Mesenchymal stem cell (in vitro differentiated cells and primary cell): ENCODE measurements around the gene ECM2.

Experiments
- DNase-seq: peaks from one replicate; pipeline ENCODE4 v3.0.0-alpha.2; 2013
- H2AFZ ChIP-seq: one replicate; pipeline ENCODE4 v1.6.1; 2013; ENCODE audit warnings: low read depth, mild to moderate bottlenecking, control low read depth, inconsistent platforms, low read length, moderate library complexity
- H2AK5ac ChIP-seq: 2 replicates; pipeline ENCODE4 v1.6.1; 2013; ENCODE audit warnings: low read length, moderate library complexity, mild to moderate bottlenecking, inconsistent platforms; ENCODE audit not compliant: severe bottlenecking
- H2BK120ac ChIP-seq: one replicate; pipeline ENCODE4 v1.6.1; 2013; ENCODE audit warnings: low read depth, mild to moderate bottlenecking, inconsistent platforms, low read length, moderate library complexity
- H2BK12ac ChIP-seq, 2 experiments: one replicate each; pipeline ENCODE4 v1.6.1; 2013; ENCODE audit warnings: inconsistent platforms in 2 of 2, low read length in 2 of 2, mild to moderate bottlenecking in 2 of 2, moderate library complexity in 2 of 2, control low read depth in 1 of 2
- H2BK15ac ChIP-seq: one replicate; pipeline ENCODE4 v1.6.1; 2013; ENCODE audit warnings: mild to moderate bottlenecking, low read depth, inconsistent platforms; ENCODE audit not compliant: poor library complexity, severe bottlenecking
- H2BK5ac ChIP-seq: 2 replicates; pipeline ENCODE4 v1.6.1; 2013; ENCODE audit warnings: low read depth, mild to moderate bottlenecking, low read length, control low read depth, inconsistent platforms; ENCODE audit not compliant: poor library complexity, severe bottlenecking
- H3K14ac ChIP-seq, 2 experiments: one replicate each; pipeline ENCODE4 v1.6.1; 2013; ENCODE audit warnings: inconsistent platforms in 2 of 2, low read length in 2 of 2, control low read depth in 1 of 2, mild to moderate bottlenecking in 1 of 2, moderate library complexity in 1 of 2
- H3K18ac ChIP-seq, 2 experiments: one replicate each; pipeline ENCODE4 v1.6.1; 2013; ENCODE audit warnings: inconsistent platforms in 2 of 2, low read length in 2 of 2, control low read depth in 1 of 2, low read depth in 1 of 2, mild to moderate bottlenecking in 1 of 2
- H3K23ac ChIP-seq, 2 experiments: one replicate each; pipeline ENCODE4 v1.6.1; 2013; ENCODE audit warnings: inconsistent platforms in 2 of 2, low read length in 2 of 2, mild to moderate bottlenecking in 2 of 2, moderate library complexity in 2 of 2, control low read depth in 1 of 2
- H3K27ac ChIP-seq: 2 replicates; pipeline ENCODE4 v1.5.1; 2013; ENCODE audit warnings: mild to moderate bottlenecking, moderate library complexity, low read length, control low read depth, inconsistent platforms; ENCODE audit not compliant: poor library complexity, severe bottlenecking
- H3K27me3 ChIP-seq, 2 experiments: 2 replicates each; pipeline versions ENCODE4 v1.6.1 to v1.7.0; 2013; ENCODE audit warnings: low read length in 2 of 2, mild to moderate bottlenecking in 2 of 2, moderate library complexity in 2 of 2, control low read depth in 1 of 2, inconsistent platforms in 1 of 2; ENCODE audit not compliant: control insufficient read depth in 1 of 2, insufficient read depth in 1 of 2
- H3K36me3 ChIP-seq, 2 experiments: 2 replicates each; pipeline versions ENCODE4 v1.6.1 to v1.7.0; 2013; ENCODE audit warnings: low read length in 2 of 2, control low read depth in 1 of 2, inconsistent platforms in 1 of 2, low read depth in 1 of 2, mild to moderate bottlenecking in 1 of 2; ENCODE audit not compliant: insufficient read depth in 2 of 2, control insufficient read depth in 1 of 2
- H3K4ac ChIP-seq, 2 experiments: one replicate each; pipeline ENCODE4 v1.6.1; 2013; ENCODE audit warnings: inconsistent platforms in 2 of 2, low read length in 2 of 2, mild to moderate bottlenecking in 2 of 2, moderate library complexity in 2 of 2, control low read depth in 1 of 2, low read depth in 1 of 2
- H3K4me1 ChIP-seq: 2 replicates; pipeline ENCODE4 v1.6.1; 2013; ENCODE audit warnings: low read depth, low read length, control low read depth; ENCODE audit not compliant: control insufficient read depth, insufficient read depth
- H3K4me2 ChIP-seq: 2 replicates; pipeline ENCODE4 v1.6.1; 2013; ENCODE audit warnings: low read length, mild to moderate bottlenecking, inconsistent platforms; ENCODE audit not compliant: poor library complexity, severe bottlenecking
- H3K4me3 ChIP-seq, 2 experiments: 2 replicates each; pipeline versions ENCODE4 v1.5.1 to v1.7.0; 2013; ENCODE audit warnings: low read length in 2 of 2, mild to moderate bottlenecking in 2 of 2, control low read depth in 1 of 2, low read depth in 1 of 2; ENCODE audit not compliant: insufficient read depth in 1 of 2
- H3K79me1 ChIP-seq: replicated peaks from 2 replicates; pipeline ENCODE4 v1.6.1; 2013; ENCODE audit warnings: mild to moderate bottlenecking, control low read depth, low read length, inconsistent platforms; ENCODE audit not compliant: poor library complexity, severe bottlenecking
- H3K9ac ChIP-seq: 2 replicates; pipeline ENCODE4 v1.7.0; 2013; ENCODE audit warnings: mild to moderate bottlenecking, low read length, moderate library complexity
- H3K9me3 ChIP-seq: 2 replicates; pipeline ENCODE4 v1.7.0; 2013; ENCODE audit warnings: mild to moderate bottlenecking, low read length; ENCODE audit not compliant: control insufficient read depth
- H4K8ac ChIP-seq: one replicate; pipeline ENCODE4 v1.6.1; 2013; ENCODE audit warnings: inconsistent platforms, mild to moderate bottlenecking, low read length, moderate library complexity
- H4K91ac ChIP-seq: one replicate; pipeline ENCODE4 v1.6.1; 2013; ENCODE audit warnings: mild to moderate bottlenecking, low read length, inconsistent platforms
- WGBS: methylation state at CpG from one replicate; pipeline ENCODE4 v1.1.7; 2013; ENCODE audit warnings: mixed read lengths; 5-methylcytosine and 5-hydroxymethylcytosine counted together

The ECM2 gene

DNA sequence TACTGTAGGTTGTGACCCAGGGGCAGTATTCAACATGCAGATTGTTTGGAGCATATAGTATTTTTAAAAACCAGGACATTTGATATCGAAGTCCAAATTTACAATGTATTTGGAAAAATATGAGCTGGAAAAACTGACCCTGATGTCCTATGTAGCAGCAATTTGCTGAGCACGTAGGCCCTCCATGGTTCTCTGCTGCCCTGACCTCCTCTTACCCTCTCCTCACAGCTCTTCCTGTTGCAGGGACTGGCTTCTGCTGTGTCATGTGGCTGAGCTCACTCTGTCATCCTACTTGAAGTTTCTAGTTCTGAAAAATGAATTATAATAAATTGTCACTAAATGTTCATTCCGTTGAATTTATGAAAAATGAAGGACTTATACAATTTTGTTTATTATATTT lies 49.4 kb downstream of the ECM2 start:
- H4K8ac ChIP-seq = no peak overlapping the region
- H2BK15ac ChIP-seq = no peak overlapping the region
- H3K27me3 ChIP-seq = no peaks in the 10 kb centered on the region
- DNase-seq = no peak
- no peak overlapping the region for H2AFZ ChIP-seq
- no peaks in the 10 kb centered on the region for H3K36me3 ChIP-seq
- no peak overlapping the region for H2BK120ac ChIP-seq
- 17% methylated on average over 1 of the region's 3 CpGs for WGBS
- no peak overlapping the region for H4K91ac ChIP-seq
- H3K14ac ChIP-seq = no peak overlapping the region
- no peak overlapping the region for H3K23ac ChIP-seq
- no peak overlapping the region for H3K4me2 ChIP-seq
- H3K18ac ChIP-seq = peak overlapping the region in 1 of 2 experiments; percentile 76
- no peaks in the 10 kb centered on the region for H3K9me3 ChIP-seq
- H3K79me1 ChIP-seq = no peaks in the 10 kb centered on the region
- H3K4me3 ChIP-seq = no peak overlapping the region
- no peak overlapping the region for H2BK12ac ChIP-seq
- no peak overlapping the region for H3K4ac ChIP-seq
- H3K27ac ChIP-seq = no peak overlapping the region
- no peak overlapping the region for H2AK5ac ChIP-seq
- no peak overlapping the region for H3K9ac ChIP-seq
- H3K4me1 ChIP-seq = peaks cover 3% of the 10 kb centered on the region
- H2BK5ac ChIP-seq = no peak overlapping the region

DNA sequence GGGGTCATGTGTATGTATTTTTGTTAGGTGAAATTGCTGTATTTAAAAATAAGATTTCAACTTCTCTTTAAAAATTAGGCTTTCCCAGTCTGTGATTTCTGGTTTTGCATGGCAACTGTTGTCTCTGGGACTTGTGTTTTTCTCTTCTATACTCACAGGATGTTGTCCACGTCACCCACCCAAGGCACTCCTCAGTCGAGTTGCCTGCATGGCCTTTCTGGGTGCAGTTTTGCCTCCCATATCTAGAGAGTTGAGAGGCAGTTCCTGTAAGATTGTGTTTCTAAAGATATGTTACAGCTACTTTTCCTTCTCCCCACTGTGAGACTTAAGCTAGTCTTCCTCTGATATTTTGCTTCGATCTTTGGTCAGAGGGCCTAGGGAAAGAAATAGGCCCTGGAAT lies 51.2 kb downstream of the ECM2 start:
- H3K14ac ChIP-seq = peak overlapping the region; percentile 25 to 36
- peak overlapping the region; percentile 66 to 88 for H3K4ac ChIP-seq
- DNase-seq = peak; percentile 41
- peaks cover 4% of the 10 kb centered on the region for H3K4me1 ChIP-seq
- no peak overlapping the region for H3K4me2 ChIP-seq
- peak overlapping the region; percentile 64 for H2BK120ac ChIP-seq
- peak overlapping the region in 1 of 2 experiments; percentile 96 for H3K23ac ChIP-seq
- H3K18ac ChIP-seq = peak overlapping the region; percentile 72 to 95
- peak overlapping the region; percentile 85 to 90 for H2BK12ac ChIP-seq
- H3K79me1 ChIP-seq = no peaks in the 10 kb centered on the region
- H3K27me3 ChIP-seq = no peaks in the 10 kb centered on the region
- H2BK15ac ChIP-seq = no peak overlapping the region
- H4K91ac ChIP-seq = no peak overlapping the region
- 100% methylated on average over 1 of the region's 3 CpGs for WGBS
- no peak overlapping the region for H2BK5ac ChIP-seq
- no peak overlapping the region for H3K27ac ChIP-seq
- no peaks in the 10 kb centered on the region for H3K9me3 ChIP-seq
- H2AFZ ChIP-seq = no peak overlapping the region
- H3K9ac ChIP-seq = peak overlapping the region; percentile 17
- H4K8ac ChIP-seq = peak overlapping the region; percentile 74
- H3K4me3 ChIP-seq = no peak overlapping the region
- H2AK5ac ChIP-seq = no peak overlapping the region
- H3K36me3 ChIP-seq = no peaks in the 10 kb centered on the region

DNA sequence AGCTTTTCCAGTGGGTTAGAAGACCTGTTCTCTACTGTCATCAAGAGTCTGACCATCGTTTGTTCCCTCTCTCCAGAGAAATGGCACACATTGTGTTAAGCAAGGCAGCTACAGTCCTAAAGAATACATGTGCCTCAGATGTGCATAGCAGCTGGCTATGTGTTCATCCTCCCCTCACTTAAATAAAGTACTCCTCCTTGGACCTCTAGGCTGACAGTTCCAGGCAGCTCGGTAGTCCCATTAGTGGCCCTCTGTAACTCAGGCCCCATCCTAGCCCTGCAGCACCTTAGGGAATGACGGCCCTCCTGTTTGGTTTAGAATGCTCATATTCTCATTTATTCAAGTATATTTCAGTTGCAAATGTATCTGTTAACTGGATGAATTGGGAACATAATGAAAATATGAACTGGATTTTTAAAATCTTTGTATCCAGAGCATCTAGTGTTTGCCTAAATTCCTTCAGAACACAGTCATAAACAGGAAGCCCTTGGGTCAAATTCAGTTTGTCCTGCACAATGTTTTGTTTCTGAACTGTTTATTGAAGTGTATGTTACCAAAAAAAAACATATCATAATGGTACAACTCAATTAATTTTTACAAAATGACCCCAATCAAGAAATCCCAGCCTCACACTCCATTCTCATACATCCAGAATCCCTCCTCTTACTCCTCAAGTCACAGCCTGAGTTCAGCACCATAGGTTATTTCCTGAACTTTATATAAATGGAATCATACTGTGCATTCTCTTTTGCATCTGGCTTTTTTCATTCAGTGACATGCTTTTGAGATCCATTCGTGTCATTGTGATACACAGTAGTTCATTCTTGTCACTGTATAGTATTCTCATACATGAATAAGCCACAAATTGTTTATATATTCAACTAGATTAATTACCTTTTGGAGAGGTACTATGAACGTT lies 51.9 kb downstream of the ECM2 start:
- WGBS = 60% methylated on average over 2 of the region's 5 CpGs
- Histone ChIP-seq H2AFZ (peak overlapping the region; percentile 29), H3K4me2 (no peak overlapping the region), H3K27ac (no peak overlapping the region), H3K9me3 (no peaks in the 10 kb centered on the region), H3K4me1 (peaks cover 3% of the 10 kb centered on the region), H3K14ac (peak overlapping the region in 1 of 2 experiments; percentile 95), H2BK15ac (peak overlapping the region; percentile 56), H3K4ac (peak overlapping the region; percentile 46 to 95), H4K8ac (peak overlapping the region; percentile 83), H3K79me1 (no peaks in the 10 kb centered on the region), H3K9ac (peak overlapping the region; percentile 17), H2BK5ac (no peak overlapping the region), H2BK12ac (peak overlapping the region; percentile 70 to 97), H3K4me3 (peak overlapping the region in 1 of 2 experiments; percentile 35), H2BK120ac (peak overlapping the region; percentile 24), H4K91ac (peak overlapping the region; percentile 84), H3K18ac (peak overlapping the region; percentile 90 to 95), H3K27me3 (no peaks in the 10 kb centered on the region), H2AK5ac (no peak overlapping the region), H3K23ac (no peak overlapping the region), H3K36me3 (no peaks in the 10 kb centered on the region)
- peak; percentile 55 for DNase-seq

GRCh38 chr9:92482805-92483204 lies 53.0 kb downstream of the ECM2 start:
- no peak overlapping the region for H2BK120ac ChIP-seq
- H2AFZ ChIP-seq = no peak overlapping the region
- peaks cover 3% of the 10 kb centered on the region for H3K4me1 ChIP-seq
- H2AK5ac ChIP-seq = no peak overlapping the region
- H2BK12ac ChIP-seq = no peak overlapping the region
- no peak overlapping the region for H3K4ac ChIP-seq
- no peak overlapping the region for H3K4me3 ChIP-seq
- H2BK15ac ChIP-seq = no peak overlapping the region
- no peaks in the 10 kb centered on the region for H3K27me3 ChIP-seq
- no peak overlapping the region for H3K27ac ChIP-seq
- no peak overlapping the region for H3K18ac ChIP-seq
- no peaks in the 10 kb centered on the region for H3K36me3 ChIP-seq
- no peak overlapping the region for H4K91ac ChIP-seq
- no peaks in the 10 kb centered on the region for H3K9me3 ChIP-seq
- H3K79me1 ChIP-seq = no peaks in the 10 kb centered on the region
- no peak overlapping the region for H3K23ac ChIP-seq
- DNase-seq = no peak
- H3K9ac ChIP-seq = peak overlapping the region; percentile 88
- H4K8ac ChIP-seq = no peak overlapping the region
- H3K14ac ChIP-seq = no peak overlapping the region
- no peak overlapping the region for H3K4me2 ChIP-seq
- H2BK5ac ChIP-seq = no peak overlapping the region
